ENCODE measurements around the gene ZWILCH.

- no peak for TF ChIP-seq EZH2 (IDR thresholded peaks at IDR 0.05; ENCODE audit: low read length)
- TF ChIP-seq CTCF (optimal IDR thresholded peaks at IDR 0.05 in 1 of 3, IDR thresholded peaks at IDR 0.05 in 1 of 3, conservative IDR thresholded peaks at IDR 0.05 in 1 of 3; ENCODE audit: extremely low read depth in 1 of 3, insufficient read depth in 2 of 3, low read length in 3 of 3) = no peak
These were observed 30.2 kb upstream of the ZWILCH start for GRCh38 chr15:66474963-66475362.
